SK-N-SH treated with all-trans-retinoic acid at 6 μM for 48 hours (cell line): ENCODE results near the gene PIGU.

Experiments
- PPARA ChIP-seq: fragments of 250-450 bp; sonication (Bioruptor Pico); IDR thresholded peaks from 2 replicates; pipeline ENCODE4 v1.5.0; 2020; ENCODE audit warnings: mild to moderate bottlenecking, borderline replicate concordance
- SNAI2 ChIP-seq: fragments of 250-450 bp; sonication (Bioruptor Pico); IDR thresholded peaks from 2 replicates; pipeline ENCODE4 v1.5.0; 2020; ENCODE audit warnings: mild to moderate bottlenecking, moderate library complexity
- TOX ChIP-seq: fragments of 250-450 bp; sonication (Bioruptor Pico); IDR thresholded peaks from 2 replicates; pipeline ENCODE4 v1.8.0; 2021; ENCODE audit warnings: mild to moderate bottlenecking, moderate library complexity, borderline replicate concordance
- ZFP3 ChIP-seq: fragments of 250-450 bp; sonication (Bioruptor Pico); IDR thresholded peaks from 2 replicates; pipeline ENCODE4 v1.5.0; 2020; ENCODE audit warnings: mild to moderate bottlenecking, moderate library complexity
- ZFP30 ChIP-seq: fragments of 450-650 bp; formaldehyde crosslinking; IDR thresholded peaks from 2 replicates; pipeline ENCODE4 v1.5.0; 2022; ENCODE audit warnings: mild to moderate bottlenecking, moderate library complexity
- ZNF565 ChIP-seq: fragments of 450-650 bp; formaldehyde crosslinking; conservative IDR thresholded peaks from 2 replicates; pipeline ENCODE4 v1.5.0; 2020; ENCODE audit warnings: low read depth, mild to moderate bottlenecking, moderate library complexity
- ZNF70 ChIP-seq: fragments of 450-650 bp; formaldehyde crosslinking; IDR thresholded peaks from 2 replicates; pipeline ENCODE4 v1.5.0; 2020; ENCODE audit warnings: mild to moderate bottlenecking, moderate library complexity
- ZNF8 ChIP-seq: fragments of 450-650 bp; formaldehyde crosslinking; IDR thresholded peaks from 2 replicates; pipeline ENCODE4 v1.5.0; 2020; ENCODE audit warnings: mild to moderate bottlenecking, moderate library complexity
- TF ChIP-seq, protein P1 (sequence below): fragments of 250-450 bp; sonication (Bioruptor Pico); IDR thresholded peaks from 2 replicates; pipeline ENCODE4 v1.8.0; 2020; ENCODE audit warnings: mild to moderate bottlenecking, moderate library complexity, borderline replicate concordance
- TF ChIP-seq, protein P2 (sequence below): fragments of 250-450 bp; sonication (Bioruptor Pico); IDR thresholded peaks from 2 replicates; pipeline ENCODE4 v1.5.0; 2020; ENCODE audit warnings: mild to moderate bottlenecking, moderate library complexity
- TF ChIP-seq, protein P3 (sequence below): fragments of 250-450 bp; sonication (Bioruptor Pico); IDR thresholded peaks from 2 replicates; pipeline ENCODE4 v1.5.1; 2020; ENCODE audit warnings: low read depth, mild to moderate bottlenecking, moderate library complexity

DNA sequence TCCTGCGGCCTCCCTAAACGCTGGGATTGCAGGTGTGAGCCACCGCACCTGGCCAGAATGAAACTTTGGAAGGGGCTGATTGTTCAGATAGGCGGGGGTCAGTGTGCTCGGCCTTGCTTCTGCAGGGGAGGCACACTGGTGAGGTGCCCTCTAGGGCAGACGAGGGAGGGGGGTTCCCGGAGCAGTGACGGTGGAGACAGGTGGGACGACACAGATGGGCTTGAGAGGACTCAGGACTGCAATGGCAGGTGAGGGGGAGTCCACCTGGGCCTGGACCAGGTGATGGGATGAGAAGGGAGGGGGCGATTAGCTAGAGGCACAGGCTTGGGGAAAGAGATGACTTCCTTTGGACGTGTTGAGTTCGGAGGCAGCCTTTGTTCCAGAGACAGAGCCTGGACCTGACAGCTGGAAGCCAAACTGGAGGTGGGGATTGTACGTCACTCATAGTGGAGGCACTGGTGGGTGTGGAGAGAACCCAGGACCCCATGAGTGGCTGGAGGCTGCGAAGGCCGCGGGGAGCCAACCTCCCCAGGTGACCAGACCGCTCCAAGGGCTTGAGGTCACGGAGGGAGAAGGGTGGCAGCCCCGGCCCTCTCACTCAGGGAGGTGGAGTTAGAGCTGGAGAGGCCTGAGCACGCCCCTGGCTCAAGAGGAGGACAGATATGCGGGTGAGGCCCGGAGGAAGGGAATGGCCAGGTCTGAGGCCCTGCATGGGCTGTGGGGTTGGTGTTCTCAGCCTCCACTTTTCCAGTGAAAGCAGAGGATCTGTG is 128.9 kb downstream of the PIGU start:
- TF ChIP-seq ZFP3 (no peak), ZFP30 (CRISPR knock-in tag) (no peak), ZNF8 (CRISPR knock-in tag) (no peak), ZNF565 (CRISPR knock-in tag) (no peak), PPARA (CRISPR knock-in tag) (no peak), ZNF70 (CRISPR knock-in tag) (no peak), TOX (CRISPR knock-in tag) (no peak), SNAI2 (no peak)
- TF ChIP-seq, protein P1, sequence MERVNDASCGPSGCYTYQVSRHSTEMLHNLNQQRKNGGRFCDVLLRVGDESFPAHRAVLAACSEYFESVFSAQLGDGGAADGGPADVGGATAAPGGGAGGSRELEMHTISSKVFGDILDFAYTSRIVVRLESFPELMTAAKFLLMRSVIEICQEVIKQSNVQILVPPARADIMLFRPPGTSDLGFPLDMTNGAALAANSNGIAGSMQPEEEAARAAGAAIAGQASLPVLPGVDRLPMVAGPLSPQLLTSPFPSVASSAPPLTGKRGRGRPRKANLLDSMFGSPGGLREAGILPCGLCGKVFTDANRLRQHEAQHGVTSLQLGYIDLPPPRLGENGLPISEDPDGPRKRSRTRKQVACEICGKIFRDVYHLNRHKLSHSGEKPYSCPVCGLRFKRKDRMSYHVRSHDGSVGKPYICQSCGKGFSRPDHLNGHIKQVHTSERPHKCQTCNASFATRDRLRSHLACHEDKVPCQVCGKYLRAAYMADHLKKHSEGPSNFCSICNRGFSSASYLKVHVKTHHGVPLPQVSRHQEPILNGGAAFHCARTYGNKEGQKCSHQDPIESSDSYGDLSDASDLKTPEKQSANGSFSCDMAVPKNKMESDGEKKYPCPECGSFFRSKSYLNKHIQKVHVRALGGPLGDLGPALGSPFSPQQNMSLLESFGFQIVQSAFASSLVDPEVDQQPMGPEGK, result no peak
- TF ChIP-seq, protein P2, sequence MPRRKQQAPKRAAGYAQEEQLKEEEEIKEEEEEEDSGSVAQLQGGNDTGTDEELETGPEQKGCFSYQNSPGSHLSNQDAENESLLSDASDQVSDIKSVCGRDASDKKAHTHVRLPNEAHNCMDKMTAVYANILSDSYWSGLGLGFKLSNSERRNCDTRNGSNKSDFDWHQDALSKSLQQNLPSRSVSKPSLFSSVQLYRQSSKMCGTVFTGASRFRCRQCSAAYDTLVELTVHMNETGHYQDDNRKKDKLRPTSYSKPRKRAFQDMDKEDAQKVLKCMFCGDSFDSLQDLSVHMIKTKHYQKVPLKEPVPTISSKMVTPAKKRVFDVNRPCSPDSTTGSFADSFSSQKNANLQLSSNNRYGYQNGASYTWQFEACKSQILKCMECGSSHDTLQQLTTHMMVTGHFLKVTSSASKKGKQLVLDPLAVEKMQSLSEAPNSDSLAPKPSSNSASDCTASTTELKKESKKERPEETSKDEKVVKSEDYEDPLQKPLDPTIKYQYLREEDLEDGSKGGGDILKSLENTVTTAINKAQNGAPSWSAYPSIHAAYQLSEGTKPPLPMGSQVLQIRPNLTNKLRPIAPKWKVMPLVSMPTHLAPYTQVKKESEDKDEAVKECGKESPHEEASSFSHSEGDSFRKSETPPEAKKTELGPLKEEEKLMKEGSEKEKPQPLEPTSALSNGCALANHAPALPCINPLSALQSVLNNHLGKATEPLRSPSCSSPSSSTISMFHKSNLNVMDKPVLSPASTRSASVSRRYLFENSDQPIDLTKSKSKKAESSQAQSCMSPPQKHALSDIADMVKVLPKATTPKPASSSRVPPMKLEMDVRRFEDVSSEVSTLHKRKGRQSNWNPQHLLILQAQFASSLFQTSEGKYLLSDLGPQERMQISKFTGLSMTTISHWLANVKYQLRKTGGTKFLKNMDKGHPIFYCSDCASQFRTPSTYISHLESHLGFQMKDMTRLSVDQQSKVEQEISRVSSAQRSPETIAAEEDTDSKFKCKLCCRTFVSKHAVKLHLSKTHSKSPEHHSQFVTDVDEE (CRISPR knock-in tag), result no peak
- TF ChIP-seq, protein P3, sequence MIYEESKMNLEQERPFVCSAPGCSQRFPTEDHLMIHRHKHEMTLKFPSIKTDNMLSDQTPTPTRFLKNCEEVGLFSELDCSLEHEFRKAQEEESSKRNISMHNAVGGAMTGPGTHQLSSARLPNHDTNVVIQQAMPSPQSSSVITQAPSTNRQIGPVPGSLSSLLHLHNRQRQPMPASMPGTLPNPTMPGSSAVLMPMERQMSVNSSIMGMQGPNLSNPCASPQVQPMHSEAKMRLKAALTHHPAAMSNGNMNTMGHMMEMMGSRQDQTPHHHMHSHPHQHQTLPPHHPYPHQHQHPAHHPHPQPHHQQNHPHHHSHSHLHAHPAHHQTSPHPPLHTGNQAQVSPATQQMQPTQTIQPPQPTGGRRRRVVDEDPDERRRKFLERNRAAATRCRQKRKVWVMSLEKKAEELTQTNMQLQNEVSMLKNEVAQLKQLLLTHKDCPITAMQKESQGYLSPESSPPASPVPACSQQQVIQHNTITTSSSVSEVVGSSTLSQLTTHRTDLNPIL, result no peak
